Stimulated activated CD4-positive, alpha-beta T cell treated with anti-CD3 and anti-CD28 coated beads, Interleukin-4, amount 100 ng/mL, for 1 hour (primary cell): ENCODE results near the gene ADGRL1.
A peak's percentile ranks its signal among the peaks of the same experiment; 100 is the strongest.

Experiments used
- DNase-seq: peaks from one replicate; pipeline ENCODE4 v3.0.0-alpha.2; 2020

Gene ADGRL1

DNA sequence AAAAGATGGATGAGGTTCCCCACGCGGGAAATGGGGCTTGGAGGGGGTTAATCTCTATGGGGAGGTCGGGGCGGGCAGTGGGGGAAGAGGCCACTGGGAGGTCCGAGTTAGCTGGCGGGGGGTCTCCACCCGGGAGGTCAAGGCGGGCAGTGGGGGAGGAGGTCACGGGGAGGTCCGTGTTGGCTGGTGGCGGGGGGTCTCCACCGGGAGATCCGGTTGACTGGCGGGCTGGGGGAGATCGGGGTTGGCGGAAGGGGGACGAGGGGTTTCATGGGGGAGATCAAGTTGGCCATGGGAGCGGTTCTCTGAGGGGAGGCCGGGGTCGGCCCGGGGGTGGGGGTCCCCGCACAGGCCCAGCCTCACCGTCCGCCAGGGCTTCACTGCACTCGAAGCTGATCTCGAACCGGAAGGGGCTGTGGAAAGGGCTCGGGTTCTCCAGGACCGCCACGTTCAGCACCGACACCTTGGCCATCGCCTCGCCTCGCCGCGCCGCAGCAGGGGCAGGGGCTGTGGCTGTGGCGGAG, 69.9 kb downstream of the ADGRL1 start:
- DNase-seq: no peak

DNA sequence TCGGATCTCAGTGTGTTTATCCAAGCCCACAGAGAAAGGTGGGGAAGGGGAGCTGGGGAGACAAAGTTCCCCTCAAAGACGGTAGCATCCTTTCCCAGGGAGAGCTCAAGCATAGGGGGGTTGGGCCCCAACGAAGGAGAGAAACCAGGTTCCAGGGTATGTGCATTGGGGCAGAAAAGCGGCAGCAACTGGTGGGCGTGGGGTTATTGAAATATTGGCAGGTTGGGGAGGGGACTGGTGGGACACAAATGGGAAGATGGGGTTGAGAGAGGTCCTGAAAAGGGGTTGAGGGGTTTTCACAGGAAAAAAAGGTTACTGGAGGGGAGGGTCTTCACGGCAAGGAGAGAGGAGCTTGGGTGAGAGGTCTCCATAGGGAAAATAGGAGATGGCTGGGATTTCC, 70.6 kb downstream of the ADGRL1 start:
- no peak for DNase-seq

DNA sequence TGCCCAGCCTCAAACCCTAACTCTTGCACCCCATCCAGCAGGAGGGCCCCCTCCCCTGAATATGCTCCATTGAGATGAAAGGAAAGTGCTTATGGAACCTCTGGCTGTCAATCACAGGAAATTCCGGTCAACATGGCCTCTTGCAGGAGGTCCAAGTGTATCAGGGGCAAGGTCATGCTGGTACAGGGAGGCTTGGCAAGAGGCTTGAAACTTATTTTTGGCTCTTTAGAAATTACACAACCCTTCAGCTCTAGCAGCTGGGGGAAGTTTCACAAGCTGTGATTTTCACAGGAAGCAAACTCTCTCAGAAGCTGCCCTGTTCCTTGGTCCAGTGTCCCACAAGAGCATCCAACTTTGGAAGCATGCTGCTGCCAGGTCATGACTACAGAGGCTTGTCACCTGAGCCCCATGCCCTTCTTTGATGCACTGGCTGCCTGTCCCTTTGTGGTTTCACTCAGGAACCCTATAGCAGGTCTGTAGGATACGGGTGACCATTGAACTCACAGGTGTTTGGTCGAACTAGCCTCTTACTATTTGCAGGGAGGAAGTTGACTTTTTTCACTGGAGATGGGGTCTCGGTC, 78.0 kb downstream of the ADGRL1 start:
- DNase-seq: no peak

DNA sequence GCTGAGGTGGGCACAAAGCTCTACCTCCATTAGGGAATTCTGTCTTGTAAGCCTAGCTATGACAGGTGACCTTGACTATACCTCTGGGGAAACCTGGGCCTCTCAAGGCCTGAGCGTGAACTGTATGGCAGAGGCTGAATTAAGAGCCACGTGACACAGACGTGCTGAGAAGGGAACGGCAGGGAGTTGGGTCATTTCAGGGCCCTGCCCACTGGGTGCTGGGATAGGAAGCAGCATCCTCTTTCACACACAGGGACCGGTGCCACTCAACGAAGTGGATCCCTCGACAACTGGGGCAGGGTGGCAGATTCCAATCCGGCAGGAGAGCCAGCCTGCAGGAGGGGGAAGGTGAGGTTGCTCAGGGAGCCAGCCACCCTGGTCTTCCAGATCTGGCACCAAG, 78.8 kb downstream of the ADGRL1 start:
- DNase-seq: no peak

DNA sequence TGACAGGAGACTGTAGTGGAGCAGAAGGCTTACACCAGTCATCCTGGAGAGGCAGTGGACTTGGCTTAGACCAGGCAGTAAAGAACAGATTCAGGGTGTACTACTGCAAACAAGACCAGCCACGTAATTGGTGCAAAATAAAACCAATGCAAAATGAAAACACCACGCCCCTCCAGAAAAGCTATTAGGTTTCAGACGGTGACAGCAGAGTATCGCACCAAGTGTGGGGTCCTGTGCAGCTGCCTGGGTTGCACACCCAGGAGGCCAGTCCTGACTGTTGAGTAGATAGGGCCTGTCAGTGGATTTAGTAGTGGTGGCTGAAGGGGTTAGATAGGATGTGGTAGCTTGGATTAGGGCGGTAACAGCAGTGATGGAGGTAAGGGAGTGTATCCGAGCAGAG, 83.0 kb downstream of the ADGRL1 start:
- DNase-seq: no peak

DNA sequence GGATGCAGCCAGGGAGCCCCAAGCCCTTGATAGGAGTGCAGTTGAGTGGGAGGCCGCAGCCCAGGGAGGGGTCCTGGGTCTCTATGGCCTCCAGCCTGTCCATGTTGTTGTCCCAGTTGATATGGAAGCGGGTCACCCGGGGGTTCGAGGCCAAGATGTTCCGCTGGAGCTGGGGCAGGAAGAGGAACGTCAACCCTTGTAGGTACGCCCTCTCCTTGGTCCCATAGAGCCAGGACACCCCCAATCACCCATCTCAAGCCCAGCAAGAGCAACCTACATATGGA, 85.5 kb downstream of the ADGRL1 start:
- DNase-seq: no peak

DNA sequence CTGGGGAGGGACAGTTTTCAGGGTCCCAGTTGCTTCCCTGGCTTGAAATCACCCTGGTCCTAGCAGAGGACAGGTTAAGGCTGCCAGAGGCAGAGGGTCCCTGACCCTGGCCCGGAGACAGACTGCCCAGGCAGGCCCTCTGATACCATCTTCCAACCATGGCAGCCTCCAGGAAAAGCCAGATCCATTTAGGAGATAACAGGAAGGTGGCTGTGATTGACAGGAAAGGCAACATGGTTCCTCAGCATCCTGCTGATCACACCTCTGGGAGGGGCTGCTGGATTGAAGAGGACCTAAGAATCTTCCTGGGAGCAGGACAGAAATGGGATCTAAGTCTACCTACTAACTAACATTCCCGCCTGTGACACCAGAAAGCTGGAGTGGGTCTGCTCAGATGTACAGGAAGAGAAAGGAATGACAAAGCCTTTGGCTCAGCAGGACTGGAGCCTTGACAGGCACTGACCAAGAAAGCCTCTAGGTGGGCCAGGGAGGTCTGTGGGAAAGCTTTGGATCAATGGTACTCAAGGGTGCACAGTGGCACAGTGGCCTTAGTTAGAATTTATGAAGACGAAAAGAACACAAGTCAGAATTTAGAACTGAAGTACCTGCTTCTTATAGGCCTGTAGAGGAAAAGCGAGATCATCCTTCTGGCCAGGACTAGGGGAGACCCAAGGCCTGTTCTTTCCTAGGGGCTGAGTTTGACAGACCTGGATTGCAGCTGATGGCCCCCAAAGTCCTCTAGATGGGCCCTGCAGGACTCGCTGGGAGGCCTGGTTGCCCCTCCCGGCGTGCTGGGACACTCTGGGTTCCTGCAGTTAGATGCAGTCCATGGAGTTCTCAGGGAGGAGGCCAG, 86.1 kb downstream of the ADGRL1 start:
- no peak for DNase-seq

DNA sequence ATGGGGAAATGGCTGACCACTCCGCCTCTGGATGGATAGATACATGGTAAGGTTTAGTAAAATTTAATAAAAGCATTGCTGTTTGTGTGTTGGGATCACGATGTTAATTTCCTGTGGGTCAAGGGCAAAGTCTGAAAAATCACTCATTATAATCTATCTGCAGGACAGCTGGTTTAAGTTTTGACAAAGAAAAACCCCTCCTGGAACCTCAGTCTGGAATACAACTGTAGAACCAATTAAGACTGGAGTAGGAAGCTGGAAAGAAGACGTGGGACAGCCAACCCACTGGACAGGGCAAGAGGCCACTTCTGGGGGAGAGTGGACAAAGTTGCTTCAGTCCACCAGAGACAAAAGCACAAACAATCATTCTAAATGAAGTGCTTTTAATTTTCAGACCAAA, 86.8 kb downstream of the ADGRL1 start:
- no peak for DNase-seq

DNA sequence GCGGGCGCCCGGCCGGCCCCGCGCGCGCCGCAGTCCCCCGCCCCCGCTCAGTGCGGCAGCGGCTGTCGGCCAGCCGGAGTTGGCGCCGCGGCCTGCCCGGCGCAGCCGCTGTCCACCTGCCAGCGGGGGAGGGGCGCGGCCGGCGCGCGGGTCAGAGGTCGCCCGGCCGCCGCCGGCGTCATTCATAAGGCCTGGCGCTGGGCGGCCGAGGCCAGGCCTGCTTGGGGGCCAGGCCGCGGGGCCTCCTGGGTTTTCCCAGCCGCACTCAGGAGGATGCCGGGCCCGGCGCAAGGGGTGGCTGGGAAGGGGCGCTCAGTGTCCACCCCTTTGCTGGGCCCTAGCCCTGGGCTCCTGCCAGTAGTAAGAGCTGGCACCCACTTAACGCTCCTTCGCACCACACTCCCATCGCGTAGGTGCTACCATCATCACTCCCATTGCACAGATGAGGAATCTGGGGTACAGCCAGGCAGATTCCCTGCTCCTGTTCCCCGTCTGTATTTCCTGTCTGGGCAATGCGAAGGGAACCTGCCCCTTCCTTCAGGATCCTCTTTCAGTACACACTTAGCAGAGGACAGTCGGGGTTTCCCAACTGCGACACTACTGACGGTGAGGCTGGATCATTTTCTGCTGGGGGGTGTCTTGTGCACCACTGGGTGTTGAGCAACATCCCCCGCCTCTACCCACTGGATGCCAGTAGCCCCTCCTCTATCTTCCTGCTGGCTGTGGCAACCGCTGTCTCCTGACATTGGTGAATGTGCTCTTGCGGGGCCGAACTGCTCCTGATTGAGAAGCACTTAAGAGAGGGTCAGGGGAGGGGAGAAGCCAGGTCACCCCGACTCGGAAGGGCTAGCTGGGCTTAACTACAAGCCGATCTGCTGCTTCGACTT, 87.6 kb downstream of the ADGRL1 start:
- DNase-seq: peak; percentile 21

DNA sequence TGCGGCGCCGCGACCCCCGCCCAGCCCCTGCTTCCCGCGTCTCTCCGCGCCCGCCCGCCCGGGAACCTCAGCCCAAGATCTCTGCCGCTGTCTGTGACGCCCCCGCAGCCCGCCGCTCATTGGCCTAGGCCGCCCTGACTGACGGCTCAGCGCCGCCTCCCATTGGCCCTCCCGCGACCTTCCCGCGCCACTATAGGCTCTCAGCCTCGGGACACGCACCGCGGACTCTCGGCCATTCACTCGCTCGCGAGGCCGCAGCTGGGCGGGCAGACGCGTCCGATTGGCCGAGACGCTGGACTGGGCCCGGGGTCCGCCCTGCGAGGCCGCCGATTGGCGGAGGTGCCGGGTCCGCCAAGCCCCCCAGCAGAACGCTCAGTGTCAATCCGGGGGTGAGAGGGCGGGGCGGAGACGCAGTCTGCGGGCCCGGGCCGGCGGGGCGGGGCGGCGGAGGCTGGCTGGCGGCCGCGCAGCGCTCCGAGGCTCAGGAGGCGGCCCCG, 88.3 kb downstream of the ADGRL1 start, which contains the start of gene PRKACA:
PRKACA (minus strand) TSS at position 95 of the 497 bp plus-strand sequence. CDS start 215 bp downstream, outside the sequence.
- DNase-seq: peak; percentile 97

DNA sequence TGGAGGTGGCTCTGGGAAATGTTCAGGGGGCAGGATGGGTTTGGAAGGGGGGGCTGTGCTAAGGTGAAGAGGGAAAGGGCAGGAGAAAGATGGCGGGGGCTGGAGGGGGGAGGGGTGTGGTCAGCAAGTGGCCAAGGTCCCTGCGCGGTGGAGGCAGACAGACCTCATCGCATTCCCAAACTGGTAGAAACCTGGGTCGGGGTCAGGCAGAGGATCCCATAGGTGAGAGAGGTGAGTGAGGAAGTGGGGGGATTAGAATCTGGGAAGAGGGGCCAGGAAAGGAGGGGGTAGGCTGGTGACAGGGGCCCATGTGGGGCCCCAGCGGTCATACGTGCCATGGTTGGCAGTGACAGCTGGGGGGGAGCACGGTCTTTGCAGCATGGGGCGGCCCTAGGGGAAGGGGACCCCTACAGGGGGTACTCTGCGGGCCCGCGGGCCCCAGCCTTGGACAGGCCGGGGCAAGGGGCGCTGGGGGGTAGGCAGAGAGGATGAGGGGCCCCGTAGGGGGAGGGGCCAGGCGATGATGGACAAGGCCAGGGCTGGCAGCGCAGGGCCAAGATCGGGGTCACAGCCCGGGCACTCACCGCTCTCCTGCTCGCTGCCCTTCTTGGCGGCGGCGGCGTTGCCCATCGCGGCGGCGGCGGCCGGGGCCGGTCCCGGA, 88.9 kb downstream of the ADGRL1 start:
- peak; percentile 13 for DNase-seq

DNA sequence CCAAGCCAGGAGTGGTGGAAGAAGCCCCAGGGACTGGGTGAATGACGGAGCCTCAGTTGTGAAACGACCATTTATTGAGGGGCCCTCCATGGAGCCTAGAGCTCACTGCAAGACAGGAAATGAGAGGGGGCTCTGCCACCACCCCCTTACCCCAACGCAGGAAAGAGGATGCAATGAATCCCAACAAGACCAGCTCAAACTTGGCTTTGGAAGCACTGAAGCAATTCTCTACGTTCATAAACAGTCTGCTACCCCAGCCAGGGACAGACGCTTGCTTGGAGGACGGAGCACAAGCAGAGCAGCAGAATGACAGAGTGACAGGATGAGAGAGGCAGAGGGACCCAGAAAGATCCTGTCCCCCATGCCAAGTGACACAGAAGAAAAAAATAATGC, 89.4 kb downstream of the ADGRL1 start:
- DNase-seq: no peak

DNA sequence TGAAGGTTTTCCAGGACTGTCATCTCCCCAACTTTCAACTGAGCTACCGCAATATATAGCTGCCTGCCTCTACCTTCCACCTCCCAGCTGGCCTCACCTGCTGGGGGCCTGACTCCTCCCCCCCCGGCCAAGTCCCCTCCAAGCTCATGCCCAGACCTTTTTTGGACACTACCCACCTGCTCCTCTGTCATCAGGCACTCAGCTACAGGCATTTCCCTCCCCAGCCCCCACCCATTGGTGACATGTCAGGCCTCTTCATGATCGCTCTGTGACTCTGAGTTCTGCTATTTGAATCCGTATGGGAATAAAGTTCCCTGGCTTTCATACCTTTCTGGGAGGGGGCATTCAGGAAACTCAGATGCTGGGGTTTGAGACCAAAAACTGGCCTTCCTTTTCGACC, 90.2 kb downstream of the ADGRL1 start:
- DNase-seq: no peak

DNA sequence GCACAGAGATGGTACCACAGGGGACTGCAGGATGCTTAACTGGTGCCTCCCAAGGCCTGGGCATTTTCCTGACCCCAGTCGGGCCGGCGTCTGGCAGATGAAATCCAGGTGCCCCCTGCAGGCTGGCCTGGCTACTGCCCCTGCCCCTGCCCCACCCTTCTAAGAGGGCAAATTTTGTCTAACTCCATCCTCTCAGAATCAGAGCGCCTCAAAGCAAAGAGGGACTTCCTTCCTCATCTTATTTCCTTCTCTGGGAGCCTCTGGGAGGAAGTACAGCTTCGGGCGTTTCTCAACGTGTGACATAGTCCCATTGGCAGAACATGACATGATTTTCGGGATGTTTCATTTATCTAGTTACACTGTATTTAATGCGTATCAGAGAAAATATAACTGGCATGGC, 91.1 kb downstream of the ADGRL1 start:
- peak; percentile 65 for DNase-seq

DNA sequence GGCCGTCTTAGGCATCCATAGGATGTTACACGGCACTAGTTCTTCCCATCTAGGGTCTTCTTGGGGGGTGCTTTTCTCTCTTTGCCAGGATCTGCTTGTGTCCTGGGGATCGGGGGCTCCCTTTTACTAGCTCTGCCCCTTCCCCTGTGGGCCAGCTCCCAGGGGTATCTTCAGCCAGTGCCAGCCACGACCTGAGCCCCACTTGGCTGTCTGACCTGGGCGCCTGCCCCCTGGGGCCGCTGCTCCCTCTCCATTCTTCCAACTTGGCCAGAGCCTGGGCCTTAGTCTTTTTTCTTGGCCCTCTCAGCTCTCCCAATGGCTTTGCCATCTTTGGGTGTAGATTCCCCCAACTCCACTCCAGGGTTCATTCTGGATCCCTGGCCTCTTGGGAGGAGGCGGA, 91.5 kb downstream of the ADGRL1 start:
- DNase-seq: no peak

DNA sequence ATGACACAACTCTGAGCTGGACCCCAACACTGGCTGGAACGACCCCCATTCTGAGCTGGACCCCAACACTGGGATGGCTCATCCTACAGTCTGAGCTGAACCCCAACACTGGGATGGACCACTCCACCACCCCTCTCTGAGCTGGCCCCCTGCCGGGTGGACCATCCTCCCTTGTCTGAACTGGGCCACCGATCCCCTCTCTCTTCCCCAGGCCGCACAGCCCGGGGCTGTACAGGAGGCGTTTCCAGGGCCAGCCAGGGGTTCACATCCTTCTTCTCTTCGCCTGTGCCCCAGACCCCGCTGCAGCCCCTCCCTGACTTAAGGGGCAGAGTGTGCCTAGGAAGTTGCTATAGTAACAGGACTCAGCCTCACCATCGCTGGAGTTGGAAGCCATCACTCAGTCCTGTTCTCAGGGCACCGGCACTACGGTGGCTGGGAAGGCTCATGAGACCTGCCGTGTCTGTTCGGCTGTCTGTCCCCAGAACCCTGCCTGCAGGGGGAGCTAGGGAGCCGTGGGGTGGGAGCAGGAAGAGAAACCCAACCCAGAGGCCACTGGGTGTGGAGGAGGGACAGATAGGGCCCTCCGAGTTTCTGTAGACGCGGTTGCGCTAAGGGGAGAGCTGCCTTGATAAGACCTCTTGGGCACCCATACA, 92.1 kb downstream of the ADGRL1 start:
- peak; percentile 62 for DNase-seq

DNA sequence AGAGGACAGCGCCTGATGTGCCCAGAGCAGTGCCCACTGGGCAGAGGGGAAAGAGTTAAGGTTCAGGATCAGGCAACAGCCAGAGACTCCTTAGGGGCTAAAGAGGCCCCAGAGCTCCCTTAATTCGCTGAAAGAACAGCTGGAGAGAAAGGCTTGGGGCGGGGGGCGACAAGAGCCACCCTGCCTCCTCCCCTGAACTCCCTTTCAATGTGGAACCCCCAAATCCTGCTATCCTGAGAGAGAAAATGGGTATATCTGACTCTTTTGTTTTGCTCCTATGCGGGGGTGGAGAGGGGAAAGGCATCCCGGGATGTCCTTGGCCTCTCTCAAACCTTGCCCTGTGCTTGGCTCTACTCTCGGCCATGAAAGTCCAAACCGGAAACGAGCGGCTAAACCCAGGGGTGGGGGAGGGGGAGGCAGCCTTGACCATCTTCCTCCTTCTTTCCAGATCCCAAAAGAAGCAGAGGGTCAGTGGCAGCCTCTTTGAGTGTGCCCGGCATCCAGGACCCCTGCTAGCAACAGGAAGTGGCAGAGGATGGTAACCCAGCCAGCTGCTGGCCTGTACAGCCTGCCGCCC, 93.1 kb downstream of the ADGRL1 start:
- no peak for DNase-seq

DNA sequence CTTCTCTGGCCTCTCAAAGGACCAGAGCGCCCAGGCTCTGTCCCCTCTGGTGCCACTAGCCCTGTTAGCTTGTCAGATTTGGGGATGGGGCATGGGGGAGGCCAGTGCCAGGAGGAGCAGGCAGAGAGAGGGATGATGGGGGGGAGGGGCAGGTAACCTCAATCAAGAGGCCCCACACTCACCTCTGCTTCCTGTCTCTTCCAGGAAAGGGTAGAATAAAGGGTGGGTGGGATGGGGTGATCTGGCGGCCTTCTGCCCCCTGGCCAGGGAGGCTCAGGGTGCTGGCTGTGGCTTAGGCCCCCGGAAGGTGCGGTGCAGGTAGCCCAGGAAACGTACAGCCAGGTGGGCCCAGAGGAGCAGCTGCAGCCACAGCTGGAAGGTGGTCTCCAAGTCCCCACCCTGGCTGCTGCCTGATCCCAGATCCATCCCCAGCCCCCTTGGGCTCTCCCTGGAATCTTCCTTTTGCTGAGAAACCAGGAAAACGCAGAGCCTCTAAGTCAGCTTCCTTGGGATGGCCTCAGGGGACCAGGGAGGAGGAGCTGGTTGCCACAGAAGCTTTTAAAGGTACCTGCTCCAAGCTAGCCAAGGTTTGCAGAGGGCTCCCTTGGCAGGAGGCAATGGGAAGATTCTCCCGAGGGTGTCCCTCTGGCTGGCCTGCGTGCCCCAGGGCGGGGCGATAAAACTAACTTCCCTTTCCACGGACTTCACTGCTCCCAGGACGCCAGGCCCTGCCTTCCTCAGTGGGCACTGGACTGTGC, 93.7 kb downstream of the ADGRL1 start:
- DNase-seq: no peak

DNA sequence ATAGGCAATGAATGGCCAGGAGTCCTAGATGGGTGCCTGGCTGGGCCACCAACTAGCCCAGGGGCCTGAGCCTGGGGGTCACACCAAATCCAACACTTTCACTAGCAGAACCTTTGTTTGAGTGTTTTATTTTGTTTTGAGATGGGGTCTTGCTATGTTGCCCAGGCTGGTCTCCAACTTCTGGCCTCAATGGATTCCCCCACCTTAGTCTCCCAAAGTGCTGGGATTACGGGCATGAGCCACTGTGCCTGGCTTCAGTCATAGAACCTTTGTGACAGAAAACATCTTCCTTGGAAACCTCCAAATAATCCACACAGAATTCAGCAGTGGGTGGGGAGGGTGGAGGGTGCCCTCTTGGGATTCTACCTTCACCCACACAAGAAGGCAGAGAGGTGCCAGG, 94.5 kb downstream of the ADGRL1 start:
- DNase-seq: no peak

DNA sequence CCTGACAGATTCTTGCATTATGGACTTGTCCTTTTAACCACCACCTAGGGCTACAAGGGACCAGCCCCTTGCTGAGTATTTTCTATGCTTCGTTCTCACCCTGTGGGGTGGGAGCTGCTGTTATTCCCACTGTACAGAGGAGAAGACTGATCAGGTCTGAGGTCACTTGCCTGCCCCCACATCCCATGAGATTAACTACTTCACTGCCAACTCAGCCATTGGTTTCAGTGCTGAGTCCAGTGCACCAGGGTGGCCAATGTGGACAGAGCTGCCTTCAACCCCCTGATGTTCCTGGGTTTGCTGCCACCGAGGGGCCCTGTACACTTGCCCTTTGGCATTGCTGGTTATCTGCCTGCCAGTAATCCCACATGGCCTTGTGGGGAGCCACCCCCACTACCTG, 95.3 kb downstream of the ADGRL1 start:
- no peak for DNase-seq
